GM06990 (cell line): ENCODE measurements around the gene PAPPA.

Experiments used
- DNase-seq: peaks from one replicate; pipeline ENCODE4 v3.0.0-alpha.2; 2011; ENCODE audit not compliant: insufficient read length; ENCODE audit errors: extremely low read depth
- H3K27me3 ChIP-seq: replicated peaks from 2 replicates; pipeline ENCODE4 v1.6.0; 2011; ENCODE audit warnings: low read length; ENCODE audit not compliant: control insufficient read depth, insufficient read depth
- H3K36me3 ChIP-seq: 2 replicates; pipeline ENCODE4 v1.5.1; 2011; ENCODE audit warnings: low read length; ENCODE audit not compliant: control insufficient read depth, insufficient read depth
- H3K4me3 ChIP-seq: replicated peaks from 2 replicates; pipeline ENCODE4 v1.5.1; 2011; ENCODE audit warnings: low read depth, mild to moderate bottlenecking, control low read depth, low read length
- TF ChIP-seq, protein P1 (sequence below): IDR thresholded peaks from 2 replicates; pipeline ENCODE4 v1.5.1; 2011; ENCODE audit warnings: low read length, control low read depth, mild to moderate bottlenecking, inconsistent platforms; ENCODE audit not compliant: insufficient read depth, poor library complexity, severe bottlenecking

Gene PAPPA

DNA sequence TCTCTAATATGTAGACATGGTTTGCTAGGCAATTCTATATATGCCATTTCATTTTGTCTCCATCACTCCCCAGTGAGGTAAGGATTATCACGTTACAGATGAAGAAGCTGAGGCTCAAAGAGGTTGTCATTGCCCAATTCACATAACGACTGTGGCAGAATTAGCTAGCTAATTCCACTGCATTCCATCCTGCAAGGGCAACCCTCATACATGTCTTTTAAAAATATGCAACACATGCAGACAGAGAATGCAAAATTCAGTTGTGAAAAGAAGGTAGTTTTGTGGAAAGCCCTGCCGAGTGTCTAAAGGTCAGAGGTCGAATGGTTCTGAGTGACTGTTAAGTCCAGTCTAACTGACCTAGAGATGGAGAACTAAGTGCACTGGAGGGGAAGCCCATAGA, 219.2 kb downstream of the PAPPA start:
- TF ChIP-seq, protein P1, sequence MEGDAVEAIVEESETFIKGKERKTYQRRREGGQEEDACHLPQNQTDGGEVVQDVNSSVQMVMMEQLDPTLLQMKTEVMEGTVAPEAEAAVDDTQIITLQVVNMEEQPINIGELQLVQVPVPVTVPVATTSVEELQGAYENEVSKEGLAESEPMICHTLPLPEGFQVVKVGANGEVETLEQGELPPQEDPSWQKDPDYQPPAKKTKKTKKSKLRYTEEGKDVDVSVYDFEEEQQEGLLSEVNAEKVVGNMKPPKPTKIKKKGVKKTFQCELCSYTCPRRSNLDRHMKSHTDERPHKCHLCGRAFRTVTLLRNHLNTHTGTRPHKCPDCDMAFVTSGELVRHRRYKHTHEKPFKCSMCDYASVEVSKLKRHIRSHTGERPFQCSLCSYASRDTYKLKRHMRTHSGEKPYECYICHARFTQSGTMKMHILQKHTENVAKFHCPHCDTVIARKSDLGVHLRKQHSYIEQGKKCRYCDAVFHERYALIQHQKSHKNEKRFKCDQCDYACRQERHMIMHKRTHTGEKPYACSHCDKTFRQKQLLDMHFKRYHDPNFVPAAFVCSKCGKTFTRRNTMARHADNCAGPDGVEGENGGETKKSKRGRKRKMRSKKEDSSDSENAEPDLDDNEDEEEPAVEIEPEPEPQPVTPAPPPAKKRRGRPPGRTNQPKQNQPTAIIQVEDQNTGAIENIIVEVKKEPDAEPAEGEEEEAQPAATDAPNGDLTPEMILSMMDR: no peak
- DNase-seq: no peak
- Histone ChIP-seq H3K4me3 (no peak overlapping the region), H3K36me3 (no peaks in the 10 kb centered on the region), H3K27me3 (no peaks in the 10 kb centered on the region)

DNA sequence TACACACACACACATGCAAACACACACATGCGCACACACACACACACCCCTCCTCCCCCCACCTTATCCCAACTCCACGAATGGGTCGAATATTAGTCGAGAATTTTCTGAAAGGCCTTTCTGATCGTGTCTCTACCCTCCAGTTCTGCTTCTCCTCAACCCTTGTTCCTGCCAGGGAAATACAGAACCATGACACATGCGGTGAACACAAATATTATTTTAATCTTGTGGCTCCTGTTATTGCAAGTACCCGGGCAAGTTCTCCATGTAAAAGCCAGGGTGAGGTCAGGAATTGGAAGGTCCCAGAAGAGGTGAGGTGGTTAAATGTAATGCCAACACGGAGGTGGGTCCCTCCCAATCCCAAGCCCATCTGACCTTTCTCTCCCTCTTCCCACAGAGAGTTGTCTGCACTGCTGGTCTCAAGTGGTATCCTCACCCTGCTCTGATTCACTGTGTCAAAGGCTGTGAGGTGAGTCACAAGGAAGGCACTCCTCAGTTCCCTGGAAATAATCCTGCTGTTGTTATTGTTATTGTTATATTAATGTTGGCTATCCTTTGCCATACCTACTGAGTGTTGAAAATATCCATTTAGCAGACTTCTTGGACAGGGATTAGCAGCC, 223.7 kb downstream of the PAPPA start:
- Histone ChIP-seq H3K4me3 (no peak overlapping the region), H3K27me3 (no peaks in the 10 kb centered on the region), H3K36me3 (no peaks in the 10 kb centered on the region)
- TF ChIP-seq, protein P1: no peak
- DNase-seq: no peak

DNA sequence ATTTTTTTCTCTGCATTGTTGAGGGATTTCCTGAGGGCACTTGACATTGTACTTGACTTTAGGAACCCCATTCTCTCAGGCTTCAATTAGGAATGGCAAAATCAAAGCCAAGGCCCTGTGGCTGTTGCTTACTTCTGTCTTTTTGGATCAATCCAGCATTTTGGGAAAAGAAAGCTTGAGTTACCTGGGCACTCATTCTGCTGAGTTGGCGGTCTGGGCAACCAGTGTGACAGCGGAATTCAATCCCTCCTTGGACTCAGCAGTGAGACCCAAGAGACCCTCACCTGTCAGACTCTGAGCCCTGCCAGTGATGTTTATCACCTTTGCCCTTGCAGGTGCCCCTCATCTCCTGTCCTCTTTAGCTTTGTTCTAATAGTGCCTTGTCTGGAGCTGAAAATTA, 225.3 kb downstream of the PAPPA start:
- TF ChIP-seq, protein P1: no peak
- Histone ChIP-seq H3K36me3 (no peaks in the 10 kb centered on the region), H3K27me3 (no peaks in the 10 kb centered on the region), H3K4me3 (no peak overlapping the region)
- no peak for DNase-seq

DNA sequence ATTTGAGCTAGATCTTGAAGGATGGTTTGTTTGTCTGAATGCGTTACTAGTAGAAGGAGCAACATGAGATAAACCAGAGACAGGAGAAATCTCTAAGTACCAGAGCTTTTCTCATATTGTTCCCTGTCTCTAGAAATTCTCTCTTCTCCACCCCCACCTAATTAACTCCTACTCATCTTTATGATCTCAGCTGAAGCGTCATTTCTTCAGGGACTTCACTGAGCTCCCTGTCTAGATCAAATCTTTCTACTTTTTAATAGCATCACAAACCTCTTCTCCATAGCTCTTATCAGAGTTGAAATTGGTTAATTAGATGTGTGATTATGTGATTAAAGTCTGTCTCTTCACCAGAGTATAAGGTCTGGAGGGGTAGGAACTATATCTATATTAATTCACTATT, 226.2 kb downstream of the PAPPA start:
- DNase-seq: no peak
- Histone ChIP-seq H3K27me3 (no peaks in the 10 kb centered on the region), H3K36me3 (no peaks in the 10 kb centered on the region), H3K4me3 (no peak overlapping the region)
- TF ChIP-seq, protein P1: no peak

DNA sequence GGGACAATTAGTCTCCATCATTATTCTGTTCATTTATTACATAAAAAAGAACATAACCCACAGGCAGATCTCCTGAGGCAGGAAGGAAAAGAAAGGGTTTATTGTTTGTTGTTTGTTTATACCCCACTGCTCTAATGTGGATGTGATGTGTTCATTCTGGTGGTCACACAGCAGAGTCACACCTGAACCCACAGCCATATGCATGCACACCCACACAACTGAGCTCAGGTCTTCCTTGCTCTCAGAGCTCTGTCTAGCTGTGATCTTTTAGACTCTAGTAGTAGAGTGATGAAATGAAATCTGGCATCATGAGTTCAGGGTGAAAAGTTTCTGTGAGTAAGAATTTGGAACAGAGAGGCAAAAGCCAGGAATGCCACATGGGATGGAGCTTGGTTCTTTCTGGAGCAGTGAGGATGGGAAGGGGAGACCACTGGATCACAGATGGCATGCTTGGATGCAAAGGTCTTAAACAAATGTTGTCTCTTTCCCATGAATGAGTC, 227.0 kb downstream of the PAPPA start:
- H3K4me3 ChIP-seq: no peak overlapping the region
- H3K36me3 ChIP-seq: no peaks in the 10 kb centered on the region
- no peaks in the 10 kb centered on the region for H3K27me3 ChIP-seq
- DNase-seq: no peak
- TF ChIP-seq, protein P1: no peak

DNA sequence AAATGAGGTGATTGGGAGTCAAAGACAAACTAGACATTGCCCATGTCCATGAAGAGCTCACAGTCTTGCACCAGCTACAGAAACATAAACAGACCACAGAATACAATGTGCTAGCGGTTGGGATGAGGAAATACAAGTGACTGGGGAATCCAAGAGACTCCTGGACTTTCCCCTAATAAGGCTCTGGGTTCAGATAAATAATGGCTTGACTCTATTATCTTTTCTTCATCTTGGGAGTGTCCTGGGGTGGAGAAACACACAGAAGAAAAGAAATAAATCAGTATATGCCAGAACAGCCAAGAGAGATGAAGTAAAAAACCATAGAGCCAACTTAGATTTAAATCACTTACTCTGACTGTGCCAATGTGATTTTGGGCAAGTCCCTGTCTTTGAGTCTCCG, 227.8 kb downstream of the PAPPA start:
- Histone ChIP-seq H3K27me3 (no peaks in the 10 kb centered on the region), H3K36me3 (no peaks in the 10 kb centered on the region), H3K4me3 (no peak overlapping the region)
- no peak for DNase-seq
- TF ChIP-seq, protein P1: no peak
